ENCODE data around the gene GSG1L2.

The GSG1L2 gene

DNA sequence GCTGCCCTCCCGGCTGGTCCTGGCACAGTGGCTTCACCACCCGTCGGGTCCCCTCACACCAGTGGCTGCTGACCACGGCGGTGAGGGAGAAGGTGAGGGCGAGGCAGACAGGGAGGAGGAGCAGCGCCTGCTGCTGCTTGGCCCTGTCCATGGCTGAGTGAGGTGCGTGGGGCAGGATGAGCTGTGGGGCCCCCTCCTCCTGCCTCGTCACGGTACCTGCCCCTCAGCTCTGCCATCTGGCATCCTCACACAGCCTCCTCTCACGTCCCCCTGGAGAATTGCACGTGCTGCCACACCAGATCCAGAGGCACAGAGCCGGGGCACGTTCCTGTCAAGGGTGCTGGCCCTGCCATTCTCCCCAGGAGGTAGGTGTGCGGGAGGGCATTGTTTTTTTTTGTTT is at the start of gene GSG1L2:
GSG1L2 (minus strand) TSS at position 159 of the 400 bp plus-strand sequence; CDS start at position 151, 8 bp downstream.
- Histone ChIP-seq H3K27me3 (ENCODE audit: insufficient read depth, low read depth, severe bottlenecking) (no peaks in the 10 kb centered on the region), H3K36me3 (no peaks in the 10 kb centered on the region), H3K9me3 (ENCODE audit: severe bottlenecking) (no peaks in the 10 kb centered on the region), H3K27ac (no peak within 1 kb of the TSS; the same call in 1 of the 2 replicates), H3K4me3 (ENCODE audit: low read depth, low read length) (no peak within 1 kb of the TSS)
- DNase-seq: peak; percentile 67
- TF ChIP-seq, protein P1, sequence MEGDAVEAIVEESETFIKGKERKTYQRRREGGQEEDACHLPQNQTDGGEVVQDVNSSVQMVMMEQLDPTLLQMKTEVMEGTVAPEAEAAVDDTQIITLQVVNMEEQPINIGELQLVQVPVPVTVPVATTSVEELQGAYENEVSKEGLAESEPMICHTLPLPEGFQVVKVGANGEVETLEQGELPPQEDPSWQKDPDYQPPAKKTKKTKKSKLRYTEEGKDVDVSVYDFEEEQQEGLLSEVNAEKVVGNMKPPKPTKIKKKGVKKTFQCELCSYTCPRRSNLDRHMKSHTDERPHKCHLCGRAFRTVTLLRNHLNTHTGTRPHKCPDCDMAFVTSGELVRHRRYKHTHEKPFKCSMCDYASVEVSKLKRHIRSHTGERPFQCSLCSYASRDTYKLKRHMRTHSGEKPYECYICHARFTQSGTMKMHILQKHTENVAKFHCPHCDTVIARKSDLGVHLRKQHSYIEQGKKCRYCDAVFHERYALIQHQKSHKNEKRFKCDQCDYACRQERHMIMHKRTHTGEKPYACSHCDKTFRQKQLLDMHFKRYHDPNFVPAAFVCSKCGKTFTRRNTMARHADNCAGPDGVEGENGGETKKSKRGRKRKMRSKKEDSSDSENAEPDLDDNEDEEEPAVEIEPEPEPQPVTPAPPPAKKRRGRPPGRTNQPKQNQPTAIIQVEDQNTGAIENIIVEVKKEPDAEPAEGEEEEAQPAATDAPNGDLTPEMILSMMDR (IDR thresholded peaks at IDR 0.05; ENCODE audit: low read depth, low read length): peak; percentile 31; the same call in 1 of the 2 replicates

DNA sequence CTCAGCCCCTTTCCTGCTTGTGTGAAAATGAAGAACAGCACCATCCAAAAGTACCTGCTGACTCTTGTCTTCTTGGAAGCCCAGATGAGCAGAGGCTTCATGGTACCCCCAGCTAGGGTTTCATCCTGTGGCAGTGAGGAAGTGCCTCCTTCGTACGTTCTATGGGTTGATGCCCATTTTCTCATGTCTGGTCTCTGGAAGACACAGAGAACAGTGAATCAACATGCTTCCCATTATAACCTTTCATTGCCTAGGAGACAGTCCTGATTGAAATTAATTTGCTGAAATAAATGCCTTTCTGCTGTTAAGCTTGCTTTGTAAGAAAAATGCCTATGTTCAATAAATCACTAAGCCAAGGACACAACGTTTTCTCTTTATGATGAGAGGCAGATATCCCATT is 46.7 kb upstream of the GSG1L2 start:
- H3K9me3 ChIP-seq (ENCODE audit: severe bottlenecking): no peaks in the 10 kb centered on the region
- DNase-seq: no peak
- TF ChIP-seq, protein P1 (IDR thresholded peaks at IDR 0.05; ENCODE audit: low read depth, low read length): no peak
- H3K36me3 ChIP-seq: no peaks in the 10 kb centered on the region
- no peaks in the 10 kb centered on the region for H3K27me3 ChIP-seq (ENCODE audit: insufficient read depth, low read depth, severe bottlenecking)
- no peak overlapping the region for H3K4me3 ChIP-seq (ENCODE audit: low read depth, low read length)
- no peak overlapping the region for H3K27ac ChIP-seq

DNA sequence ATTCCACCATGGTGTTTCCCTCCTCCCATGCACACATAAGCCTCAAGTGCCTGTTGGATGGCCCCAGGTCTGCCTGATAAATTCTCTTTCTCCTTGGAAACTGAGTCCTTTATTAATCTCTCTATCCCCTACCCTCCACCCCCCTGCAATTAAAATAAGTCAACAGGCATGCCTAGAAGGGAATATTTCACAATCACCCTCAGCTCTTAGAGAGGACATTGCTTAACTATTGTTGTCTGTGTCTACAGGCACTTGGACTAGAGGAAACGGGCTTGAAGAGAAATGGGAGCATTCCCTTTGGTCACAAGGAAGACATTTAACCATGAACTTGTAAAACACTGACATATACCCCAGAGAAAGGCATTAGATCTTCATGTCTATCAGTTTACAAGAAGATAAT is 43.7 kb upstream of the GSG1L2 start:
- no peaks in the 10 kb centered on the region for H3K36me3 ChIP-seq
- H3K27me3 ChIP-seq (ENCODE audit: insufficient read depth, low read depth, severe bottlenecking): no peaks in the 10 kb centered on the region
- TF ChIP-seq, protein P1 (IDR thresholded peaks at IDR 0.05; ENCODE audit: low read depth, low read length): no peak
- no peaks in the 10 kb centered on the region for H3K9me3 ChIP-seq (ENCODE audit: severe bottlenecking)
- no peak for DNase-seq
- H3K27ac ChIP-seq: no peak overlapping the region
- no peak overlapping the region for H3K4me3 ChIP-seq (ENCODE audit: low read depth, low read length)

DNA sequence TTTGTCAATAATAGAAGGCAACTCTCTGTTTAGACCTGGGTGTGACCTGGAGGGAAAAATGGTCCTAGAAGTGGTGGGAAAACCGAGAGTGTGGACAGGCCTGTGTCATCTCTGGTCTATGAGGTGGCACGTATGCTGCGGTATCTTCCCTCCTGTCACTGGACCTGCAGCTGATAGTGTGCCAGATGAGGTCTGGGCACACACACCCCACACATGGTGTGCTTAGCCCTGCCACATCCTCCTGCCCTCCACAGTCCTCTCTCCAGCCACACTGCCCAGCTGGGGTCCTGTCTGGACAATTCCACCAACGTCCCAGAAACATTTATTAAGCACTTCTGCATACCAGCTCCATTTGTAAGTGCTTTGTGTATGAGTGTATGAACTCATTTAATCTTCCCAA is 41.1 kb upstream of the GSG1L2 start:
- Histone ChIP-seq H3K36me3 (no peaks in the 10 kb centered on the region), H3K27ac (no peak overlapping the region), H3K27me3 (ENCODE audit: insufficient read depth, low read depth, severe bottlenecking) (no peaks in the 10 kb centered on the region), H3K4me3 (ENCODE audit: low read depth, low read length) (no peak overlapping the region), H3K9me3 (ENCODE audit: severe bottlenecking) (peaks cover 4% of the 10 kb centered on the region)
- no peak for DNase-seq
- TF ChIP-seq, protein P1 (IDR thresholded peaks at IDR 0.05; ENCODE audit: low read depth, low read length): no peak

DNA sequence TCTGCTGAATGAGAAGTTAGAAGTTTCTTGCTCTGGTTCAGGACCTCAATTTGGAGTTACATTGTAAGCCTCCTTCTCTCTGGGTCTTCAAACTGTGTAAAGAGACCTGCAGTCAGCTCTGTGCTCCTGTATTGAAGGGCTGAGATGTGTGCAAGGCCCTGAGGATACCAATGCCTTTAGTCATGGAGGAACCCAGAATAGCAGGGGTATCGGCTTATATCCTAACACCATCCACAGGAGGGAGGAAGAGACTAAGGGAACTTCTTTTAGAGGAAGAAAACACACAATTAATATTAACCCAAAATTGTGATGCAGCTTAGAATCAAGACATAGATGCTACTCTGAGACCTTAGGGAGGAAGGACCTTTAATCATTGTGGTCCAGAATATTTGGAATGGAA is 40.3 kb upstream of the GSG1L2 start:
- no peak overlapping the region for H3K4me3 ChIP-seq (ENCODE audit: low read depth, low read length)
- DNase-seq: no peak
- H3K27ac ChIP-seq: no peak overlapping the region
- TF ChIP-seq, protein P1 (IDR thresholded peaks at IDR 0.05; ENCODE audit: low read depth, low read length): no peak
- H3K9me3 ChIP-seq (ENCODE audit: severe bottlenecking): peaks cover 7% of the 10 kb centered on the region
- H3K36me3 ChIP-seq: no peaks in the 10 kb centered on the region
- H3K27me3 ChIP-seq (ENCODE audit: insufficient read depth, low read depth, severe bottlenecking): no peaks in the 10 kb centered on the region

DNA sequence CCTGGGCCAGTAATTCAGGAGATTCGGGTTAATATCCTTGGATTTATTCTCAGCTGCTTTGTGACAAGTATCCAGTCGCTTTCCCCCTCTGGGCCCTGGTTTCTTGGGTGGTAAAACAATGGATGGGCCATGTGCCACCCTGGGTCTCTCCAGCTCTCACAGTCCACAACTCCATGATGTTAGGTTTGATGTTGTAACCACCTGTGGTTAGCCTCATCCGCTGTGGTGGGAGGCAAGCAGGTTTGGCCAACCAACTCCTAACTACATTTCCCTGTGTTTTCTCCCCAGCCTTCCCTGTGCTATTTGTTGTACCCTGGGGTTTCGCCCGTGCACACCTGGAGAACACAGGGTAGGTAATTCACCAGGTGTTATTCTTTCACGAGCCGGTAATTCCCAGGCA is 39.0 kb upstream of the GSG1L2 start:
- H3K27me3 ChIP-seq (ENCODE audit: insufficient read depth, low read depth, severe bottlenecking): no peaks in the 10 kb centered on the region
- H3K27ac ChIP-seq: no peak overlapping the region
- H3K4me3 ChIP-seq (ENCODE audit: low read depth, low read length): no peak overlapping the region
- peaks cover 7% of the 10 kb centered on the region for H3K9me3 ChIP-seq (ENCODE audit: severe bottlenecking)
- no peak for DNase-seq
- H3K36me3 ChIP-seq: no peaks in the 10 kb centered on the region
- TF ChIP-seq, protein P1 (IDR thresholded peaks at IDR 0.05; ENCODE audit: low read depth, low read length): no peak
